Measurements from ENCODE around the gene ABHD17A.
A peak's percentile ranks its signal among the peaks of the same experiment; 100 is the strongest.

The ABHD17A gene

DNA sequence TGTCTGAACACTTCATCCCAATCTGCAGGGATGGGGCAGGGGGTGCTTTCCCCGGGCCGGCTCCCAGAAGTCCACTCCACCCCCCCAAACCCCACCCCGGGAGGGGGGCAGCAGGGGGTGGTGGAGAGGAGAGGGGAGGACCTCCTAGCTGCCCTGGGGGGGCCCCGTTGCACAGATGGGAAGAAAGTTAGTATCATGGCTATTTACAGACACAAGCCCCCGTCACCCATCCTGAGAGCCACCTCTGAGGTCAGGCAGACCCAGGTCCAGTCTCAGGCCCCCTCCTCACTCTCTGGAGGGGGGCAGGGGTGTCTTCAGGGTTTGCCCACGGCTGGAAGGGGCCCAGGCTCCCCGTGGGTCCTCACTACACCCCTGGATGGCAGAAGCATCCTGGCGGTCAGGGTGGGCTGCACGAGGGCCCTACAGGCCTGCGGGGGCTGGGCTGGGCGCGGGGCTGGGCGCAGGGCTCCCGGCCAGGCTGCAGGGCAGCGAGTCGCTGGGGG lies 31.2 kb downstream of the ABHD17A start:
- H3K4me3 ChIP-seq (ENCODE audit: low read length), result no peak overlapping the region
- H3K27ac ChIP-seq (ENCODE audit: low read length), result no peak overlapping the region
- H3K4me1 ChIP-seq (ENCODE audit: control insufficient read depth, low read depth, low read length), result peaks cover 25% of the 10 kb centered on the region
- no peaks in the 10 kb centered on the region for H3K9me3 ChIP-seq (ENCODE audit: control insufficient read depth, low read depth, low read length)
- H3K27me3 ChIP-seq (ENCODE audit: control insufficient read depth, insufficient read depth, low read length), result peaks cover 7% of the 10 kb centered on the region
- H3K9ac ChIP-seq (ENCODE audit: low read length), result no peak overlapping the region
- no peaks in the 10 kb centered on the region for H3K36me3 ChIP-seq (ENCODE audit: control insufficient read depth, low read depth, low read length)

GRCh38 chr19:1853295-1854038 lies 31.8 kb downstream of the ABHD17A start:
- peaks cover under 1% of the 10 kb centered on the region for H3K27me3 ChIP-seq (ENCODE audit: control insufficient read depth, insufficient read depth, low read length)
- no peak overlapping the region for H3K4me3 ChIP-seq (ENCODE audit: low read length)
- H3K9me3 ChIP-seq (ENCODE audit: control insufficient read depth, low read depth, low read length), result no peaks in the 10 kb centered on the region
- no peaks in the 10 kb centered on the region for H3K36me3 ChIP-seq (ENCODE audit: control insufficient read depth, low read depth, low read length)
- no peak overlapping the region for H3K9ac ChIP-seq (ENCODE audit: low read length)
- H3K27ac ChIP-seq (ENCODE audit: low read length), result no peak overlapping the region
- peaks cover 23% of the 10 kb centered on the region for H3K4me1 ChIP-seq (ENCODE audit: control insufficient read depth, low read depth, low read length)

- Histone ChIP-seq H3K4me1 (ENCODE audit: control insufficient read depth, low read depth, low read length) (peaks cover 15% of the 10 kb centered on the region), H3K9me3 (ENCODE audit: control insufficient read depth, low read depth, low read length) (no peaks in the 10 kb centered on the region), H3K4me3 (ENCODE audit: low read length) (no peak overlapping the region), H3K36me3 (ENCODE audit: control insufficient read depth, low read depth, low read length) (no peaks in the 10 kb centered on the region), H3K27me3 (ENCODE audit: control insufficient read depth, insufficient read depth, low read length) (no peaks in the 10 kb centered on the region), H3K27ac (ENCODE audit: low read length) (no peak overlapping the region), H3K9ac (ENCODE audit: low read length) (no peak overlapping the region)
These were observed 32.6 kb downstream of the ABHD17A start for GRCh38 chr19:1852581-1853128.

- no peak overlapping the region for H3K9ac ChIP-seq (ENCODE audit: low read length)
These were observed 33.4 kb downstream of the ABHD17A start for GRCh38 chr19:1851654-1852580.

DNA sequence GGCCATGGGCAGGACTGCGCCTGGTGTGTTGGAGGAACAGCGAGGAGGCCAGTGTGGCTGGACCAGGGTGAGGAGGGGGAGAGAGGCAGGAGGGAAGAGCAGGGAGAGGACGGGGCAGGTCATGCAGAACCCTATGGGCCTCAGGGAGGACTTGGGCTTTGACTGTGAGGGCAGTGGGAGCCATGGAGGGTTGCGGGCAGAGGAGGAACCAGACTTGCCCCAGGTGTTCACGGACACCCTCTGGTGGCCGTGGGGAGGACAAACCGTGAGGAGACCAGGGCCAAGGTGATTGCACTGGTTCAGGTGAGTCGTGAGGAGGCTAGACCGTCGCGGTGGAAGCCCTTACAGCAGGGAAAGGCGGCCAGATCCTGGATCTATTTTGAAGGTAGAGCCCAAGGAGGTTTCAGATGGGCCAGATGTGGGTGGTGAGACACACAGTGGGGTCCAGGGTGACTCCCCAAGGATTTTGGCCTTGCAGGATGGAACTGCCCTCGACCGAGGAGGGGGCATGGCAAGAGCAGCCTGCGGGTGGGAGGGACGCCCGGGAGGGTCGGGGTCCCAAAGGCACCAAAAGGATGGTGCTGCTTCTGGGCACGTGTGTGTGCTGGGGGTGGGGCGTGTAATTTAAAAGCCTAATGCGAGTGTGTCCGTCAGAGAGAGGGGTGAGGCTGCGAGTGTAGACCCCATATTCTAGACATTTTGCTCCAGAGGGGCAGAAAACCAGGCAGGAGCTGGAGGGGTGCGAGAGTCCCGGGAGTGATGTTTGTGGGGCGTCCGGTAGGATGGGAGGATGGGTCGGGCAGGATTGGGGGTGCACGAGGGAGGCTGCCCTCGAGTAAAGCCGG lies 34.3 kb downstream of the ABHD17A start:
- no peak overlapping the region for H3K27ac ChIP-seq (ENCODE audit: low read length)
- no peak overlapping the region for H3K4me3 ChIP-seq (ENCODE audit: low read length)
- no peaks in the 10 kb centered on the region for H3K9me3 ChIP-seq (ENCODE audit: control insufficient read depth, low read depth, low read length)
- peaks cover 17% of the 10 kb centered on the region for H3K4me1 ChIP-seq (ENCODE audit: control insufficient read depth, low read depth, low read length)
- H3K9ac ChIP-seq (ENCODE audit: low read length), result no peak overlapping the region
- H3K27me3 ChIP-seq (ENCODE audit: control insufficient read depth, insufficient read depth, low read length), result no peaks in the 10 kb centered on the region
- no peaks in the 10 kb centered on the region for H3K36me3 ChIP-seq (ENCODE audit: control insufficient read depth, low read depth, low read length)

More at GRCh38 chr19:1851654-1852580, 33.4 kb downstream of the ABHD17A start:
- Histone ChIP-seq H3K36me3 (ENCODE audit: control insufficient read depth, low read depth, low read length) (no peaks in the 10 kb centered on the region), H3K27me3 (ENCODE audit: control insufficient read depth, insufficient read depth, low read length) (no peaks in the 10 kb centered on the region), H3K27ac (ENCODE audit: low read length) (no peak overlapping the region), H3K4me1 (ENCODE audit: control insufficient read depth, low read depth, low read length) (peaks cover 20% of the 10 kb centered on the region), H3K9me3 (ENCODE audit: control insufficient read depth, low read depth, low read length) (no peaks in the 10 kb centered on the region), H3K4me3 (ENCODE audit: low read length) (no peak overlapping the region)

GRCh38 chr19:1849886-1850398 lies 35.4 kb downstream of the ABHD17A start:
- Histone ChIP-seq H3K9ac (ENCODE audit: low read length) (no peak overlapping the region), H3K4me3 (ENCODE audit: low read length) (no peak overlapping the region), H3K9me3 (ENCODE audit: control insufficient read depth, low read depth, low read length) (no peaks in the 10 kb centered on the region), H3K27ac (ENCODE audit: low read length) (no peak overlapping the region), H3K4me1 (ENCODE audit: control insufficient read depth, low read depth, low read length) (peaks cover 8% of the 10 kb centered on the region), H3K27me3 (ENCODE audit: control insufficient read depth, insufficient read depth, low read length) (no peaks in the 10 kb centered on the region), H3K36me3 (ENCODE audit: control insufficient read depth, low read depth, low read length) (no peaks in the 10 kb centered on the region)

GRCh38 chr19:1849132-1849474 lies 36.2 kb downstream of the ABHD17A start:
- H3K27ac ChIP-seq (ENCODE audit: low read length), result no peak overlapping the region
- no peak overlapping the region for H3K9ac ChIP-seq (ENCODE audit: low read length)
- H3K9me3 ChIP-seq (ENCODE audit: control insufficient read depth, low read depth, low read length), result no peaks in the 10 kb centered on the region
- no peaks in the 10 kb centered on the region for H3K36me3 ChIP-seq (ENCODE audit: control insufficient read depth, low read depth, low read length)
- H3K4me1 ChIP-seq (ENCODE audit: control insufficient read depth, low read depth, low read length), result peaks cover 6% of the 10 kb centered on the region
- H3K27me3 ChIP-seq (ENCODE audit: control insufficient read depth, insufficient read depth, low read length), result no peaks in the 10 kb centered on the region
- no peak overlapping the region for H3K4me3 ChIP-seq (ENCODE audit: low read length)

GRCh38 chr19:1848399-1849131 lies 36.7 kb downstream of the ABHD17A start, which contains the start of gene REXO1:
TSS of gene REXO1 (minus strand) at chr19:1848483. CDS start at chr19:1848358, 125 bp downstream.
- no peaks in the 10 kb centered on the region for H3K27me3 ChIP-seq (ENCODE audit: control insufficient read depth, insufficient read depth, low read length)
- no peaks in the 10 kb centered on the region for H3K9me3 ChIP-seq (ENCODE audit: control insufficient read depth, low read depth, low read length)
- H3K27ac ChIP-seq (ENCODE audit: low read length), result peak within 1 kb of the TSS; percentile 87
- no peaks in the 10 kb centered on the region for H3K36me3 ChIP-seq (ENCODE audit: control insufficient read depth, low read depth, low read length)
- H3K4me3 ChIP-seq (ENCODE audit: low read length), result peak within 1 kb of the TSS; percentile 89
- H3K9ac ChIP-seq (ENCODE audit: low read length), result peak within 1 kb of the TSS; percentile 89
- peaks cover 6% of the 10 kb centered on the region for H3K4me1 ChIP-seq (ENCODE audit: control insufficient read depth, low read depth, low read length)

DNA sequence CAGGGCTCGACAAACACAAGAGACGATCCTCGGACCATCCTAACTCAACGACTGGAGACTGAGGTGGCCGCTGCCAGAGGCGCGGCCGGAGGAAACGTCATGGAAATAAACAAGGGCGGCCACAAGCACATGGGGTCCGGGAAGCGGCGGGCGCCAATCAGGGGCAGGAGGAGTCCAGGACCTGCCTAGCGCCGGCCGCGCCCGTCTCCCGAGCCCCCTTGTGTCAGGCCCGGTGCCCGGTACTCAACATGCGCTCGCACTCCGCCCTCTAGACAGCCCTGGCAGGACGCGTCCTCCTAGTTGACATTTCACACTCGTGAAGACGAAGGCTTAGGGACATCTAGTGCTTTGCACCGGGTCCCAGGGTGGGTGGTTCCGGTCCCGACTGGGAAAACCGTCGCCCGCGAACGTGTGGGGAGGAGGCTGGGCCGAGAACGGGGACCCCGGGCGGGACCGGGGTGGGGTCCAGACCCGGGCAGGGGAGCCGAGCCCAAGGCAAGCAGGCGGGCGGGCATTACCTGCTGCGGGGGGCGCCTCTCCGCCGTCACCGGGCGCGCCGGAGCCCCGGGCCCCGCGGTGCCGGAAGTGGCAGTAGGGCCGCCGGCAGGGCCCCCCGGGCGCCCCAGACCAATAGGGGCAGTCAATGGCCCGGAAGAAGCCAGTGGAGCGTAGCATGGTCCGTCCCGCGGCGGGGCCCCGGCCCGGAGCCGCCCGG lies 37.5 kb downstream of the ABHD17A start:
- peak overlapping the region; percentile 39 for H3K27ac ChIP-seq (ENCODE audit: low read length)
- peak overlapping the region; percentile 89 for H3K4me3 ChIP-seq (ENCODE audit: low read length)
- H3K4me1 ChIP-seq (ENCODE audit: control insufficient read depth, low read depth, low read length), result peaks cover 6% of the 10 kb centered on the region
- H3K9me3 ChIP-seq (ENCODE audit: control insufficient read depth, low read depth, low read length), result no peaks in the 10 kb centered on the region
- no peaks in the 10 kb centered on the region for H3K27me3 ChIP-seq (ENCODE audit: control insufficient read depth, insufficient read depth, low read length)
- no peaks in the 10 kb centered on the region for H3K36me3 ChIP-seq (ENCODE audit: control insufficient read depth, low read depth, low read length)
- H3K9ac ChIP-seq (ENCODE audit: low read length), result peak overlapping the region; percentile 89

- peaks cover 6% of the 10 kb centered on the region for H3K4me1 ChIP-seq (ENCODE audit: control insufficient read depth, low read depth, low read length)
- H3K4me3 ChIP-seq (ENCODE audit: low read length), result peak overlapping the region; percentile 89
- no peaks in the 10 kb centered on the region for H3K36me3 ChIP-seq (ENCODE audit: control insufficient read depth, low read depth, low read length)
- H3K9ac ChIP-seq (ENCODE audit: low read length), result peak overlapping the region; percentile 89
- H3K27me3 ChIP-seq (ENCODE audit: control insufficient read depth, insufficient read depth, low read length), result no peaks in the 10 kb centered on the region
- peak overlapping the region; percentile 39 for H3K27ac ChIP-seq (ENCODE audit: low read length)
- no peaks in the 10 kb centered on the region for H3K9me3 ChIP-seq (ENCODE audit: control insufficient read depth, low read depth, low read length)
These were observed 38.0 kb downstream of the ABHD17A start for GRCh38 chr19:1847348-1847683.
